ENCODE results near the gene PPARD.

Gene PPARD

DNA sequence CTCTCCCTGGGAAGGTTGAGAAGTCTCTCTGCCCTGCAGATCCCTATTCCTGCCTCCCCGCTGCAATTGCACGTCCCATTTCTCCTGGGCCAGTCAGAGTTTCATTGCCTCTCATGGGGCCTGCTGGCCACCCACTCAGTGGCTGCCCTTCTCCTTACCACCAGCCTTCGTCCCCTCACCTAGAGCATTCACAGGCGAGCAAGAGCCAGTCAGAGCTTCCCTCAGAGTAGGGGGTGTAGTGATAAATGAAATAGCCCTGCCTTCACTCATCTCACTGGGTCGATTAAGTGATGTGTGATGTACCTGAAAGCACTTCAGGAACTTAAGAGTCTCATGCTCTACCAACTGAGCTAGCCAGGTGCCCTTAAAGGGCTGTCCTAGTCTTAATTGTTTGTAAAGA lies 57.8 kb downstream of the PPARD start:
- no peaks in the 10 kb centered on the region for H3K4me1 ChIP-seq (ENCODE audit: insufficient read depth, low read length, poor library complexity, severe bottlenecking)
- H3F3A ChIP-seq (ENCODE audit: low read depth), result no peaks in the 10 kb centered on the region
- no peaks in the 10 kb centered on the region for H4K20me1 ChIP-seq (ENCODE audit: insufficient read depth, low read length, poor library complexity, severe bottlenecking)
- H3K36me3 ChIP-seq (ENCODE audit: insufficient read depth, low read length), result no peaks in the 10 kb centered on the region
- H3K9me2 ChIP-seq (replicated peaks; ENCODE audit: low read depth, low read length), result no peaks in the 10 kb centered on the region
- H3K79me2 ChIP-seq (ENCODE audit: insufficient read depth, low read length), result no peaks in the 10 kb centered on the region
- no peak overlapping the region for H3K9ac ChIP-seq (ENCODE audit: low read depth, low read length, poor library complexity, severe bottlenecking)
- TF ChIP-seq EZH2phosphoT487 (IDR thresholded peaks at IDR 0.05; ENCODE audit: borderline replicate concordance) (no peak), CTCF (conservative IDR thresholded peaks at IDR 0.05; ENCODE audit: low read length) (no peak)
- no peak overlapping the region for H3K4me2 ChIP-seq (ENCODE audit: low read depth, low read length, poor library complexity, severe bottlenecking)
- H3K4me3 ChIP-seq (ENCODE audit: low read length, poor library complexity, severe bottlenecking), result no peak overlapping the region
- no peak overlapping the region for H2AFZ ChIP-seq (ENCODE audit: low read length)
- no peaks in the 10 kb centered on the region for H3K9me3 ChIP-seq (ENCODE audit: insufficient read depth, low read depth, low read length)
- no peaks in the 10 kb centered on the region for H3K27me3 ChIP-seq (ENCODE audit: insufficient read depth, low read length, poor library complexity, severe bottlenecking)

- no peaks in the 10 kb centered on the region for H3K9me3 ChIP-seq (ENCODE audit: insufficient read depth, low read depth, low read length)
- H3F3A ChIP-seq (ENCODE audit: low read depth), result no peaks in the 10 kb centered on the region
- no peak for TF ChIP-seq CTCF (conservative IDR thresholded peaks at IDR 0.05; ENCODE audit: low read length)
- TF ChIP-seq EZH2phosphoT487 (IDR thresholded peaks at IDR 0.05; ENCODE audit: borderline replicate concordance), result no peak
- no peaks in the 10 kb centered on the region for H3K9me2 ChIP-seq (replicated peaks; ENCODE audit: low read depth, low read length)
- H3K4me3 ChIP-seq (ENCODE audit: low read length, poor library complexity, severe bottlenecking), result no peak overlapping the region
- no peaks in the 10 kb centered on the region for H3K4me1 ChIP-seq (ENCODE audit: insufficient read depth, low read length, poor library complexity, severe bottlenecking)
- H3K79me2 ChIP-seq (ENCODE audit: insufficient read depth, low read length), result no peaks in the 10 kb centered on the region
- H3K4me2 ChIP-seq (ENCODE audit: low read depth, low read length, poor library complexity, severe bottlenecking), result no peak overlapping the region
- H3K27me3 ChIP-seq (ENCODE audit: insufficient read depth, low read length, poor library complexity, severe bottlenecking), result no peaks in the 10 kb centered on the region
- no peak overlapping the region for H2AFZ ChIP-seq (ENCODE audit: low read length)
- H3K36me3 ChIP-seq (ENCODE audit: insufficient read depth, low read length), result no peaks in the 10 kb centered on the region
- H4K20me1 ChIP-seq (ENCODE audit: insufficient read depth, low read length, poor library complexity, severe bottlenecking), result no peaks in the 10 kb centered on the region
- H3K9ac ChIP-seq (ENCODE audit: low read depth, low read length, poor library complexity, severe bottlenecking), result no peak overlapping the region
Measured at GRCh38 chr6:35400901-35401311, 58.5 kb downstream of the PPARD start.

DNA sequence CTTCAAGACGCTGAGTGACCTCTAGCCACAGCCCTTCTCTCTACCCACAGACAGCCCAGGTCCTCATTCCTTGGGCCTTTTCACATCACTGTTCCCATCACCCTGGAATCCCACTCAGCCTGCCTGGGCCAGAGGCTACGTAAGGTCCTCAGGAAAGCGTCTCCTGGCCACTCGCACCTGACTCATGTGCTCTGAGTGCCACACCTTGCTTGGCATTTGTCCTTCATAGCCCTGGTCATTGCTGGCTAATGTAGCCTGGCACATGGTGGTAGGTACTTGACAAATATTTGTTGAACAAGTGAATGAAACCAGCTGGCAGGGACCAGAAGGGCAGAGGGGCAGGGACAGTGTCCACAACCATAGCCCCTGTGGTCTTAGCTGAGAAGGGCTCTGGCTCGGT lies 59.2 kb downstream of the PPARD start:
- H2AFZ ChIP-seq (ENCODE audit: low read length), result no peak overlapping the region
- H3K4me2 ChIP-seq (ENCODE audit: low read depth, low read length, poor library complexity, severe bottlenecking), result no peak overlapping the region
- no peaks in the 10 kb centered on the region for H3F3A ChIP-seq (ENCODE audit: low read depth)
- no peaks in the 10 kb centered on the region for H3K9me3 ChIP-seq (ENCODE audit: insufficient read depth, low read depth, low read length)
- no peaks in the 10 kb centered on the region for H4K20me1 ChIP-seq (ENCODE audit: insufficient read depth, low read length, poor library complexity, severe bottlenecking)
- no peaks in the 10 kb centered on the region for H3K9me2 ChIP-seq (replicated peaks; ENCODE audit: low read depth, low read length)
- no peaks in the 10 kb centered on the region for H3K27me3 ChIP-seq (ENCODE audit: insufficient read depth, low read length, poor library complexity, severe bottlenecking)
- no peaks in the 10 kb centered on the region for H3K36me3 ChIP-seq (ENCODE audit: insufficient read depth, low read length)
- no peak overlapping the region for H3K9ac ChIP-seq (ENCODE audit: low read depth, low read length, poor library complexity, severe bottlenecking)
- no peak overlapping the region for H3K4me3 ChIP-seq (ENCODE audit: low read length, poor library complexity, severe bottlenecking)
- no peak for TF ChIP-seq EZH2phosphoT487 (IDR thresholded peaks at IDR 0.05; ENCODE audit: borderline replicate concordance)
- TF ChIP-seq CTCF (conservative IDR thresholded peaks at IDR 0.05; ENCODE audit: low read length), result no peak
- no peaks in the 10 kb centered on the region for H3K4me1 ChIP-seq (ENCODE audit: insufficient read depth, low read length, poor library complexity, severe bottlenecking)
- no peaks in the 10 kb centered on the region for H3K79me2 ChIP-seq (ENCODE audit: insufficient read depth, low read length)
